Measurements from ENCODE around the gene HNRNPUL2. TPM values are rescaled to one million over a fixed set of nuclear protein-coding genes. Genes with fewer than 3 reads are reported as not detected.
"Not testable (repeated sequence)": the region's sequence is repeated elsewhere in the genome, so short reads cannot be mapped to it uniquely, and the experiment has no call there.

The HNRNPUL2 gene
- total RNA-seq, 2 experiments from 2014 or later = 8.3 to 59.2 TPM

DNA sequence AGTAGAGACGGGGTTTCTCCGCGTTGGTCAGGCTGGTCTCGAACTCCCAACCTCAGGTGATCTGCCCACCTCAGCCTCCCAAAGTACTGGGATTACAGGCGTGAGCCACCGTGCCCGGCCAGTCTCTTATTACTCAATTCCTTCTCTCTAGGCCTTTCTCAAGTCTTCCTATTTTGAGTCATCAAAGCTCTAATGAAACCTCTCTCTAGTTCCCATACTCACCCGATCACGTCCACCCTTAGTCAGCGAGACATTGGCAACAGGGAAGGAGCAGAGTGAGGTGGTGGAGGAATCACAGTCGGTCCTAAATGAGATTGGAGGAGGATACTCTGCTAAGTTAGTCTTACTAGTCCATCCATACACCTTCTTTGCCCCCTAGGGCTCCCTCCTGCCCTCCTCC is 25.0 kb downstream of the HNRNPUL2 start:
- H2AFZ ChIP-seq (ENCODE audit: low read length) = no peak overlapping the region
- H3K36me3 ChIP-seq (ENCODE audit: insufficient read depth, low read length) = peaks cover 79% of the 10 kb centered on the region
- no peaks in the 10 kb centered on the region for H3K79me2 ChIP-seq (ENCODE audit: insufficient read depth, low read depth, low read length)
- H3K4me3 ChIP-seq (ENCODE audit: low read depth, low read length, poor library complexity, severe bottlenecking) = no peak overlapping the region
- intact Hi-C loops (cut with micrococcal nuclease; ENCODE audit: unreplicated experiment) = no loop called here
- H4K20me1 ChIP-seq (ENCODE audit: insufficient read depth, low read length) = no peaks in the 10 kb centered on the region
- no peak for TF ChIP-seq EZH2phosphoT487 (IDR thresholded peaks at IDR 0.05; ENCODE audit: borderline replicate concordance, low read depth, low read length)
- TF ChIP-seq, protein P1, sequence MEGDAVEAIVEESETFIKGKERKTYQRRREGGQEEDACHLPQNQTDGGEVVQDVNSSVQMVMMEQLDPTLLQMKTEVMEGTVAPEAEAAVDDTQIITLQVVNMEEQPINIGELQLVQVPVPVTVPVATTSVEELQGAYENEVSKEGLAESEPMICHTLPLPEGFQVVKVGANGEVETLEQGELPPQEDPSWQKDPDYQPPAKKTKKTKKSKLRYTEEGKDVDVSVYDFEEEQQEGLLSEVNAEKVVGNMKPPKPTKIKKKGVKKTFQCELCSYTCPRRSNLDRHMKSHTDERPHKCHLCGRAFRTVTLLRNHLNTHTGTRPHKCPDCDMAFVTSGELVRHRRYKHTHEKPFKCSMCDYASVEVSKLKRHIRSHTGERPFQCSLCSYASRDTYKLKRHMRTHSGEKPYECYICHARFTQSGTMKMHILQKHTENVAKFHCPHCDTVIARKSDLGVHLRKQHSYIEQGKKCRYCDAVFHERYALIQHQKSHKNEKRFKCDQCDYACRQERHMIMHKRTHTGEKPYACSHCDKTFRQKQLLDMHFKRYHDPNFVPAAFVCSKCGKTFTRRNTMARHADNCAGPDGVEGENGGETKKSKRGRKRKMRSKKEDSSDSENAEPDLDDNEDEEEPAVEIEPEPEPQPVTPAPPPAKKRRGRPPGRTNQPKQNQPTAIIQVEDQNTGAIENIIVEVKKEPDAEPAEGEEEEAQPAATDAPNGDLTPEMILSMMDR (conservative IDR thresholded peaks at IDR 0.05; ENCODE audit: low read length) = no peak
- H3K4me2 ChIP-seq (ENCODE audit: low read length) = no peak overlapping the region
- DNase-seq (ENCODE audit: low spot score) = no peak
- H3K4me1 ChIP-seq (ENCODE audit: insufficient read depth, low read length, poor library complexity, severe bottlenecking) = peaks cover 16% of the 10 kb centered on the region
- CTCF ChIA-PET (ENCODE audit: unreplicated experiment) = no interaction called here
- no peak overlapping the region for H3K27ac ChIP-seq (ENCODE audit: low read depth, low read length, poor library complexity, severe bottlenecking)
- no TSS peak for BruUV-seq (replicated peaks)
- no peaks in the 10 kb centered on the region for H3K9me3 ChIP-seq (ENCODE audit: low read length)
- no peaks in the 10 kb centered on the region for H3K9me2 ChIP-seq (ENCODE audit: insufficient read depth, low read length)
- POLR2A ChIA-PET = no interaction called here

DNA sequence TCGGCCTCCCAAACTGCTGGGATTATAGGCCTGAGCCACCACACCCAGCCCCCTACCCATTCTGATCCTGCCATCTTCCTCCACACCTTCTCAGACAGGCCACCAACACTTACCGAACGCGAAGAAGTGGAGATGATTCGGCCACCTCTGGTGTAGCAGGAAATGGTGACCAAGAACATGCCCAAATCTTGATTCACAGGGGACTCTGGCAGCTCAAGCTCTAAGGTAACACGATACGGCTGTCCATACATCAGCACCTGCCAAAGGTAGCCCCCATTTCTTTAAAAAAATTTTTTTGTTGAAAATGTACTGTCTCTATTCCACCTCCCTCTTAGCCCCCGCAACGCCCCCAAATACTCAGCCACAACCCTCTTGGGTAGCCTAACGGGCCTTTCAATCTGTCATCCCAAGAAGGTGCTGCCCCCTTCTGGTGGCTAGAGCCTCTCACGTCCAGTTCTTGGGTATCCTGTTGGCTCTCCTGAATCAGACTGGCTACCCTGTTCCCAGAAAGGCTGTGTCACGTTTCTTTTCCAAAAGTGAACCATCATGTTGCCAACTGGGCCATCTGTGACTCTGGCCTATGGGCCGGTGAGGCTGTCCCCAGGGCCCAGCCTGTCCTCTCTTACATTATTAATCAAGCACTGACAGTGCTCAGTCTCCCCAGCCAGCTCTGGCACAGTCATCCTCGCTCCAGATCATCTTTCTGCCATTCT is 32.6 kb downstream of the HNRNPUL2 start:
- Histone ChIP-seq H3K4me1 (ENCODE audit: insufficient read depth, low read length, poor library complexity, severe bottlenecking) (no peaks in the 10 kb centered on the region), H3K9me3 (ENCODE audit: low read length) (no peaks in the 10 kb centered on the region), H3K9me2 (ENCODE audit: insufficient read depth, low read length) (no peaks in the 10 kb centered on the region), H3K4me2 (ENCODE audit: low read length) (no peak overlapping the region), H4K20me1 (ENCODE audit: insufficient read depth, low read length) (no peaks in the 10 kb centered on the region), H3K79me2 (ENCODE audit: insufficient read depth, low read depth, low read length) (no peaks in the 10 kb centered on the region), H3K36me3 (ENCODE audit: insufficient read depth, low read length) (peaks cover 66% of the 10 kb centered on the region), H3K27ac (ENCODE audit: low read depth, low read length, poor library complexity, severe bottlenecking) (no peak overlapping the region), H2AFZ (ENCODE audit: low read length) (no peak overlapping the region), H3K4me3 (ENCODE audit: low read depth, low read length, poor library complexity, severe bottlenecking) (no peak overlapping the region)
- TF ChIP-seq, protein P1 (conservative IDR thresholded peaks at IDR 0.05; ENCODE audit: low read length) = peak; percentile 95
- no peak for TF ChIP-seq EZH2phosphoT487 (IDR thresholded peaks at IDR 0.05; ENCODE audit: borderline replicate concordance, low read depth, low read length)
- CTCF ChIA-PET (ENCODE audit: unreplicated experiment) = no interaction called here
- intact Hi-C loops (cut with micrococcal nuclease; ENCODE audit: unreplicated experiment) = no loop called here
- POLR2A ChIA-PET = interaction anchor here (0.6 to 1.5 kb wide), 2 partner anchors 17 to 29 kb away, joined by 3 to 5 read pairs; partner anchors contain the start of genes C11orf98 and CSKMT
- peak; percentile 76 for DNase-seq (ENCODE audit: low spot score)
- no TSS peak for BruUV-seq (replicated peaks)

DNA sequence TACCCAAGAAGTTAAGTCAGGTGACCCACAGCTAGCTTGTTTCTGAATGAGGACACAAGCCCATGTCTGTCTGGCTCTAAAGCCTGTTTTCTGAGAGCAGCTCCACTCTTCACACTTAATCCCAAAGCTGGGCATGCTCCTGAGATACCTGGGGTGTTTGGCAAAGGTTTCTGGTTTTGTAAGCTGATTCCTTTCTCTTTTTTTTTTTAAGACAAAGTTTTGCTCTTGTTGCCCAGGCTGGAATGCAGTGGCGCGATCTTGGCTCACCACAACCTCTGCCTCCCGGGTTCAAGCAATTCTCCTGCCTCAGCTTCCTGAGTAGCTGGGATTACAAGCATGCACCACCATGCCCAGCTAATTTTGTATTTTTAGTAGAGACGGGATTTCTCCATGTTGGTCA is 33.6 kb downstream of the HNRNPUL2 start:
- H3K4me3 ChIP-seq (ENCODE audit: low read depth, low read length, poor library complexity, severe bottlenecking); H3K4me2 ChIP-seq (ENCODE audit: low read length); CTCF ChIA-PET (ENCODE audit: unreplicated experiment); H3K9me3 ChIP-seq (ENCODE audit: low read length); H3K9me2 ChIP-seq (ENCODE audit: insufficient read depth, low read length); BruUV-seq (replicated peaks); intact Hi-C loops (cut with micrococcal nuclease; ENCODE audit: unreplicated experiment); H3K27ac ChIP-seq (ENCODE audit: low read depth, low read length, poor library complexity, severe bottlenecking); H3K4me1 ChIP-seq (ENCODE audit: insufficient read depth, low read length, poor library complexity, severe bottlenecking); H3K79me2 ChIP-seq (ENCODE audit: insufficient read depth, low read depth, low read length); H2AFZ ChIP-seq (ENCODE audit: low read length); DNase-seq (ENCODE audit: low spot score); H4K20me1 ChIP-seq (ENCODE audit: insufficient read depth, low read length): not testable (repeated sequence)
- POLR2A ChIA-PET = interaction anchor here (0.6 to 1.0 kb wide), 2 partner anchors 13 to 28 kb away, joined by 3 read pairs; partner anchors contain the start of genes C11orf98 and CSKMT
- H3K36me3 ChIP-seq (ENCODE audit: insufficient read depth, low read length) = peaks cover 65% of the 10 kb centered on the region
